Measurements from ENCODE around the gene ARFGAP1. TPM values are rescaled to one million over a fixed set of nuclear protein-coding genes. Genes with fewer than 3 reads are reported as not detected.

ARFGAP1 gene
- total RNA-seq, 4 donors from 2014 or later = 31.0 to 55.1 (median 36.9) TPM

DNA sequence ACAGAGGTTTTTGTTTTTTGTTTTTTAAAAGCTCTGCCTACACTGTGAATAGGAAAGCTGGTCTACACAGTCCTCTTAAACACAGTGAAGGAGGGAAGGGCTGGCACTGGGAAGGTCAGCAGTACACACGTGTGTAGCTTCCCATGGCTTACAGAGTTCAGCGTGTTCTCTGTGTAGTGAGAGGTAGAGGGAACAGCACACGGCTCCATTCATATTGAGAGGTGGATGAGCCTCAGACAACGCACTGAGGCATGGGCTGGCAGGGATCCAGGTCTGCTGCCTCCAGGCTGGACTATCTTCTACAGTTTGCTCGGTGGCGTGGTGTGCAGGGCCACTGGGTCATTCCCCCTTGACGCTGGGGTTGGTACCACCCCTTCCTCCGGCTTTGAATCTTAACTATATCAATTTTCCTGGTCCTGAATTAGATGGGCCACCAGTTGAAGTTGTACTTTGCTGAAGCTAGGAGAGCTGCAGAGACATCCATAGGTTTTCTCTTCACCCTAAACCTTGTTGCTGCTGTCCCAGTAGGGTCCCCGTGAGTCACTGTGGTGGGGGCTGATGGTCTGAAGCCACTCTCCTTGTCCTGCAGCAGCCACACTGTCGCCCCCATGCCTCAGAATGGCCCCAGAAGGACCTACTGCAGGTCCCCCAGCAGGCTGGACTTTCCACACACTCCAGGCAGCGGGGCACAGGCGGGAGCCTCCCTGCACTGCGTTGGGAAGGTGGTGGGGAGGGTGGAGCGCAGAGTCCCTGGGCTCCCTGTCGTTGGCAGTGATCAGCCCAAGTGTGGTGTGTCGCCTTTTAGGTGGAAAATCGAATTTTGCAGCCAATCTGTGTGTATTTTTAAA lies 2.0 kb downstream of the ARFGAP1 start:
- intact Hi-C loops (cut with DNase I; ENCODE audit: low total_unique reads) = no loop called here
- TF ChIP-seq POLR2A (IDR thresholded peaks at IDR 0.05) = no peak
- TF ChIP-seq, protein P1, sequence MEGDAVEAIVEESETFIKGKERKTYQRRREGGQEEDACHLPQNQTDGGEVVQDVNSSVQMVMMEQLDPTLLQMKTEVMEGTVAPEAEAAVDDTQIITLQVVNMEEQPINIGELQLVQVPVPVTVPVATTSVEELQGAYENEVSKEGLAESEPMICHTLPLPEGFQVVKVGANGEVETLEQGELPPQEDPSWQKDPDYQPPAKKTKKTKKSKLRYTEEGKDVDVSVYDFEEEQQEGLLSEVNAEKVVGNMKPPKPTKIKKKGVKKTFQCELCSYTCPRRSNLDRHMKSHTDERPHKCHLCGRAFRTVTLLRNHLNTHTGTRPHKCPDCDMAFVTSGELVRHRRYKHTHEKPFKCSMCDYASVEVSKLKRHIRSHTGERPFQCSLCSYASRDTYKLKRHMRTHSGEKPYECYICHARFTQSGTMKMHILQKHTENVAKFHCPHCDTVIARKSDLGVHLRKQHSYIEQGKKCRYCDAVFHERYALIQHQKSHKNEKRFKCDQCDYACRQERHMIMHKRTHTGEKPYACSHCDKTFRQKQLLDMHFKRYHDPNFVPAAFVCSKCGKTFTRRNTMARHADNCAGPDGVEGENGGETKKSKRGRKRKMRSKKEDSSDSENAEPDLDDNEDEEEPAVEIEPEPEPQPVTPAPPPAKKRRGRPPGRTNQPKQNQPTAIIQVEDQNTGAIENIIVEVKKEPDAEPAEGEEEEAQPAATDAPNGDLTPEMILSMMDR (IDR thresholded peaks at IDR 0.05) = no peak
- H3K4me3 ChIP-seq (ENCODE audit: low read depth, poor library complexity, severe bottlenecking) = no peak overlapping the region
- DNase-seq (ENCODE audit: low spot score in 2 of 2) = no peak
- 69% methylated on average over 17 of the region's 17 CpGs for WGBS, 2 donors

DNA sequence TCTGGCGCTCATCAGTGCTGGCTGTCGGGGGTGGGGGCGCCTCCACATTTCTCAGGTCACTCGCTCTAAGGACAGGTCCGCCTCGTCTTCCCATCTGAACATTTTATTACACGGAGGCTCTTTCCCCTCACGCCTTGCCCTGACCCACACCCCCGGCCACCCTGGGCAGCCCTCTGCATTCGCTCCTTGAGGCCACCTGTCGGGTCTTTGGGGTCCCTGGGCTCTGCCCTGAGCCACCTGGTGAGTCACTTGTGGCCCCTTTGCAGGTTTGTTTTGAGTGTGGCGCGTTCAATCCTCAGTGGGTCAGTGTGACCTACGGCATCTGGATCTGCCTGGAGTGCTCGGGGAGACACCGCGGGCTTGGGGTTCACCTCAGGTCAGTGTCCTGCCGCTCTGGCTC lies 3.2 kb downstream of the ARFGAP1 start:
- WGBS, 2 donors = 91 to 94% methylated on average over 16 to 18 of the region's 18 CpGs
- no peak overlapping the region for H3K4me3 ChIP-seq (ENCODE audit: low read depth, poor library complexity, severe bottlenecking)
- no peak for DNase-seq (ENCODE audit: low spot score in 2 of 2)
- TF ChIP-seq POLR2A (IDR thresholded peaks at IDR 0.05) = no peak
- TF ChIP-seq, protein P1 (IDR thresholded peaks at IDR 0.05) = no peak
- intact Hi-C loops (cut with DNase I; ENCODE audit: low total_unique reads) = no loop called here

DNA sequence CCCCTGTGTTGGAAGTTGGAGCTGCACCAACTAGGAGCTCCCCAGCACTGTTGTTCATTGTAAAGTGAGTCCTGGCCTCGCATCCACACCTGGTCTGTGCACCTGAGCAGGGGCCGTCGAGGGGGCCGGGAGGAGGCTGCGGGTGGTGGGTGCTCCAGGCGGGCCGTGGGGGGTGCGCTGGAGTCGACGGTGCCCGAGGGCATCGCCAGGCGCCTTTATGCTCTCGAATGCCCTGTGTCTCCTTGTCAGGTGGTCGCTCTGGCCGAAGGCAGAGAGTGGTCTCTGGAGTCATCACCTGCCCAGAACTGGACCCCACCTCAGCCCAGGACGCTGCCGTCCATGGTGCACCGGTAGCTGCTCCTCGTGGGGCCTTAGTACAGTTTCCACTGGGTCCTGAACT lies 4.3 kb downstream of the ARFGAP1 start:
- no peak for DNase-seq (ENCODE audit: low spot score in 2 of 2)
- intact Hi-C loops (cut with DNase I; ENCODE audit: low total_unique reads) = no loop called here
- WGBS, 2 donors = 85 to 90% methylated on average over 17 to 20 of the region's 20 CpGs
- TF ChIP-seq POLR2A (IDR thresholded peaks at IDR 0.05) = no peak
- TF ChIP-seq, protein P1 (IDR thresholded peaks at IDR 0.05) = no peak
- no peak overlapping the region for H3K4me3 ChIP-seq (ENCODE audit: low read depth, poor library complexity, severe bottlenecking)

DNA sequence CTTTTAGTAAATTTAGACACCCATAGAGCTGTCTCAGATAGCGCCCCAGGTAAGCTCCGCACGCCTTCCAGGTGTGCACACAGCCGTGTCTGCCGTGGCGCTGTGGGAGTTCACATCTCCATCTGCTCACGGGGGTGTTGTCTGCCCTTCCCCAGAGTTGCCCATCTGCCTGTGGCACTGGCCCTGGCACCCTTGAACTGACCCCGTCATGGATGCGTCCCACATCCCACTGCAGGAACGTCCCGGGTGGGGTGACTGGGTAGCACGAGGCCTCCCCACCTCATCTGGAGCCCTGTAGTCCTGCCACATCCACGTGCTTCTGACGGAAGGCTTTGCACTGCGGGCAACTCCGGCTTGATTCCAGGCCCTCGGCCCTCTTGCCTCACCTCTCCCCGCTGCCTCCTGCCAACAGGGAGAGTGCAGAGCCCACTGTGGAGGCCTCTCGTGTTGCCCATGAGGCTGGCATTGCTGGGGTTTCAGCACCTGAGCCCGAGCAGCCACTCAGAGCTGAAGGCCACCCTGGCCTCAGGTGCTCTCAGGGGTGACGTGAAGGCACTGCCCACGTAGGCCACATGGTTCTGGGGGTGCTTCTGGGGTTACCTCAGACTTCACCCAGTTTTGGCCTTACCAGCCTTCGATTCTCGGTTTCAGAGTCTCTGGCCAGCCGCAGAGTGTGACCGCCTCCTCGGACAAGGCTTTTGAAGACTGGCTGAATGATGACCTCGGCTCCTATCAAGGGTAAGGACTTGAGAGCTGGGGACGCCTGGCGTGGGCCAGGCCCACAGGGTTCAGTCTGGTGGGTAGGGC lies 5.1 kb downstream of the ARFGAP1 start:
- intact Hi-C loops (cut with DNase I; ENCODE audit: low total_unique reads) = no loop called here
- DNase-seq (ENCODE audit: low spot score in 2 of 2) = no peak
- no peak overlapping the region for H3K4me3 ChIP-seq (ENCODE audit: low read depth, poor library complexity, severe bottlenecking)
- TF ChIP-seq, protein P1 (IDR thresholded peaks at IDR 0.05) = no peak
- 92 to 93% methylated on average over 25 to 28 of the region's 30 CpGs for whole genome bisulfite sequencing, 2 donors

DNA sequence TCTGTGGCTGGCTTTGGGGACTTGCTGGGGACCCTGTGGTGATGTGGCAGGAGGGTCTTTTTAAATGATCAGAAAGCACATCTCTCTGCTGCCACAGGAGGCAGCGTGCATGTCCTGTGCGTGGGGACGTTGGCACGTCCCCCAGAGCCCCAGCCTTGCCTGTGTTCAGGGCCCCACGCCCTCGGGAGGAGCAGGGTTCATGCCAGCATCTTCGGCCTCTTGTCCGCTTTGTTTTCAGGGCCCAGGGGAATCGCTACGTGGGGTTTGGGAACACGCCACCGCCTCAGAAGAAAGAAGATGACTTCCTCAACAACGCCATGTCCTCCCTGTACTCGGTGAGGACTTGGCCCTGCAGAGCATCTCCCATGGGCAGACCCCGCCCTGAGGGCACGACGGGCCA lies 6.0 kb downstream of the ARFGAP1 start:
- intact Hi-C loops (cut with DNase I; ENCODE audit: low total_unique reads) = no loop called here
- DNase-seq (ENCODE audit: low spot score in 2 of 2) = no peak
- WGBS, 2 donors = 80 to 87% methylated on average over 17 of the region's 17 CpGs

More for the DNA sequence above, 6.0 kb downstream of the ARFGAP1 start:
- no peak for TF ChIP-seq POLR2A (IDR thresholded peaks at IDR 0.05)
- TF ChIP-seq, protein P1 (IDR thresholded peaks at IDR 0.05) = no peak
- H3K4me3 ChIP-seq (ENCODE audit: low read depth, poor library complexity, severe bottlenecking) = no peak overlapping the region

All from lower leg skin (tissue), 4 donors.